CD14-positive monocyte (primary cell): ENCODE results near the gene CNTLN. TPM values are rescaled to one million over a fixed set of nuclear protein-coding genes. Genes with fewer than 3 reads are reported as not detected.

ENCODE experiments used
- DNase-seq, 3 donors: peaks; one replicate each; pipeline ENCODE4 v3.0.0-alpha.2; 2011 to 2022
- H2AFZ ChIP-seq: 2 replicates; pipeline ENCODE4 v1.6.0; 2012; ENCODE audit warnings: mild to moderate bottlenecking, low read depth, low read length, inconsistent platforms; ENCODE audit not compliant: insufficient read depth, poor library complexity, severe bottlenecking
- H3K27ac ChIP-seq, 2 donors: 1 replicate in 1 of 2; 2 replicates in 1 of 2; pipeline ENCODE4 v1.5.1; 2012 to 2013; ENCODE audit warnings: low read length in 2 of 2, control low read depth in 1 of 2, inconsistent platforms in 1 of 2, low read depth in 1 of 2, mild to moderate bottlenecking in 1 of 2
- H3K27me3 ChIP-seq, 2 donors: one replicate each; pipeline versions ENCODE4 v1.6.0 to v1.6.1; 2011 to 2013; ENCODE audit warnings: low read length in 2 of 2; ENCODE audit not compliant: control insufficient read depth in 2 of 2, insufficient read depth in 2 of 2
- H3K36me3 ChIP-seq, 2 donors: replicated peaks in 1 of 2; 1 replicate in 1 of 2; 2 replicates in 1 of 2; pipeline versions ENCODE4 v1.5.1 to v1.6.1; 2012 to 2013; ENCODE audit warnings: low read length in 2 of 2, control low read depth in 1 of 2, inconsistent platforms in 1 of 2, mild to moderate bottlenecking in 1 of 2; ENCODE audit not compliant: insufficient read depth in 2 of 2, control insufficient read depth in 1 of 2
- H3K4me1 ChIP-seq, 2 donors: 1 replicate in 1 of 2; 2 replicates in 1 of 2; pipeline versions ENCODE4 v1.5.1 to v1.6.1; 2012 to 2013; ENCODE audit warnings: low read length in 2 of 2, control low read depth in 1 of 2, inconsistent platforms in 1 of 2, mild to moderate bottlenecking in 1 of 2, moderate library complexity in 1 of 2; ENCODE audit not compliant: insufficient read depth in 2 of 2, control insufficient read depth in 1 of 2
- H3K4me2 ChIP-seq: replicated peaks from 2 replicates; pipeline ENCODE3; 2012; ENCODE audit warnings: low read length, moderate library complexity, mild to moderate bottlenecking; ENCODE audit not compliant: poor library complexity, severe bottlenecking; ENCODE audit errors: extremely low read depth
- H3K4me3 ChIP-seq, 3 experiments: fragments of 200-600 bp in 1 of 3; sonication (generic) in 1 of 3; replicated peaks in 1 of 3; 1 replicate in 2 of 3; 2 replicates in 1 of 3; pipeline ENCODE4 v1.5.1; 2011 to 2013; ENCODE audit warnings: low read length in 3 of 3, mild to moderate bottlenecking in 3 of 3, control low read depth in 2 of 3, low read depth in 2 of 3, inconsistent platforms in 1 of 3, moderate library complexity in 1 of 3
- H3K79me2 ChIP-seq: 2 replicates; pipeline ENCODE4 v1.6.0; 2012; ENCODE audit warnings: mild to moderate bottlenecking, control low read depth, inconsistent platforms, low read length, moderate library complexity; ENCODE audit not compliant: insufficient read depth
- H3K9ac ChIP-seq: 2 replicates; pipeline ENCODE4 v1.6.0; 2017; ENCODE audit warnings: low read length, mild to moderate bottlenecking; ENCODE audit not compliant: insufficient read depth, poor library complexity, severe bottlenecking
- H3K9me3 ChIP-seq, 2 donors: replicated peaks in 1 of 2; 1 replicate in 1 of 2; 2 replicates in 1 of 2; pipeline versions ENCODE4 v1.5.1 to v1.6.1; 2012 to 2013; ENCODE audit warnings: low read length in 2 of 2, control low read depth in 1 of 2; ENCODE audit not compliant: control insufficient read depth in 1 of 2, insufficient read depth in 1 of 2
- H4K20me1 ChIP-seq: 2 replicates; pipeline ENCODE4 v1.6.0; 2012; ENCODE audit warnings: mild to moderate bottlenecking, low read length, control low read depth, moderate library complexity; ENCODE audit not compliant: insufficient read depth
- H3K27ac Mint-ChIP-seq, 7 donors: one replicate each; pipeline ENCODE4 v1.8.0; 2020; ENCODE audit warnings: mild to moderate bottlenecking in 7 of 7, mixed read lengths in 7 of 7, moderate library complexity in 6 of 7, inconsistent platforms in 2 of 7
- H3K27me3 Mint-ChIP-seq, 3 donors: one replicate each; pipeline ENCODE4 v1.8.0; 2021 to 2022; ENCODE audit warnings: low read depth in 3 of 3, mild to moderate bottlenecking in 3 of 3, mixed read lengths in 3 of 3, moderate library complexity in 3 of 3, inconsistent platforms in 1 of 3
- H3K36me3 Mint-ChIP-seq, 2 donors: one replicate each; pipeline ENCODE4 v1.8.0; 2020; ENCODE audit warnings: mixed read lengths in 2 of 2, inconsistent platforms in 1 of 2, mild to moderate bottlenecking in 1 of 2
- H3K4me1 Mint-ChIP-seq: one replicate; pipeline ENCODE4 v1.8.0; 2020; ENCODE audit warnings: mild to moderate bottlenecking, mixed read lengths
- H3K4me3 Mint-ChIP-seq, 2 donors: one replicate each; pipeline ENCODE4 v1.8.0; 2020; ENCODE audit warnings: mild to moderate bottlenecking in 2 of 2, mixed read lengths in 2 of 2, moderate library complexity in 1 of 2
- H3K9me3 Mint-ChIP-seq, 7 donors: one replicate each; pipeline ENCODE4 v1.8.0; 2020 to 2022; ENCODE audit warnings: mixed read lengths in 7 of 7, mild to moderate bottlenecking in 6 of 7, moderate library complexity in 6 of 7, inconsistent platforms in 2 of 7
- WGBS: methylation state at CpG from one replicate; pipeline ENCODE4 v1.1.5; 2013; ENCODE audit warnings: missing lambda C conversion rate; ENCODE audit not compliant: insufficient coverage; 5-methylcytosine and 5-hydroxymethylcytosine counted together
- intact Hi-C, 2 donors: fragments of 100-400 bp; cut with micrococcal nuclease; formaldehyde crosslinking; loops; one replicate each; pipeline versions ENCODE4 v1.15.0 to v1.15.1; 2023
- polyA plus RNA-seq, 3 donors: library from polyadenylated mRNA; depleted of rRNA in 1 of 3; unstranded in 2 of 3; stranded (reverse) in 1 of 3; fragments of 300-500 nt in 2 of 3; fragments of >200 nt in 1 of 3; fragmentation: Illumina TruSeq in 2 of 3; gene quantifications; 1 replicate in 2 of 3; 2 replicates in 1 of 3; pipeline ENCODE4 v1.2.3, GENCODE V29; 2012 to 2021
- TF ChIP-seq, protein P1 (sequence below): fragments of 200-600 bp; IDR thresholded peaks from one replicate; pipeline ENCODE4 v1.8.0; 2022; ENCODE audit warnings: antibody characterized with exemption, mild to moderate bottlenecking

The CNTLN gene
- polyA plus RNA-seq, 3 donors = 2.2 to 5.6 (median 4.0) TPM

DNA sequence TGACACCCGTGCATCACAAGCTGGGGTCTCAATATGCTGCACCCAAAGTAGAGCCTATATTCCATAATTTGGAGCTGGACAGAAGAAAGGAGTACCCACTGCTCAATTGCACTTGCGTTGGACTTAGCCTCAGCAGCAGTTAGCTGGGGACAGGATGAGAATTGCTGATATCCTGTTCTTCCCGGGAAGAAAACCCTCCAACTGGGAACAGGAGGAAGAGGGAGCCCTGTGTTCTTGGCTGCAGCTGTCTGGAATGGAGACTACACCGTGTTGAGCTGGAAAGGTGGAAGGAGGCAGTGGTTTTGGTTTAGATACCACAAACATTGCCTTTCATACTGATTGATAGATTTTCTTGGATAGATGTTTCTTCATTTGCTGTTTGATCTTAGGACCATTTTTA lies 24.6 kb downstream of the CNTLN start:
- Histone ChIP-seq H3K27me3 (no peaks in the 10 kb centered on the region), H2AFZ (no peak overlapping the region), H3K79me2 (peaks cover 24% of the 10 kb centered on the region), H3K9ac (no peak overlapping the region), H3K4me3 (no peak overlapping the region), H3K4me1 (peaks cover 0 to 6% of the 10 kb centered on the region in 2 donors), H3K9me3 (peaks cover 8 to 9% of the 10 kb centered on the region in 2 donors), H4K20me1 (no peaks in the 10 kb centered on the region), H3K36me3 (peaks cover 13 to 23% of the 10 kb centered on the region in 2 donors), H3K4me2 (no peak overlapping the region), H3K27ac (peak overlapping the region in 1 of 2 donors; percentile 36)
- H3K4me3 Mint-ChIP-seq = no peak overlapping the region
- H3K27ac Mint-ChIP-seq = peak overlapping the region in 2 of 7 donors; percentile 56 to 74
- DNase-seq = no peak
- peaks cover 4 to 16% (median 8%) of the 10 kb centered on the region in 7 donors for H3K9me3 Mint-ChIP-seq
- 94% methylated on average over 3 of the region's 4 CpGs for WGBS
- intact Hi-C loops = no loop called here
- peaks cover 0 to 2% (median 0%) of the 10 kb centered on the region in 3 donors for H3K27me3 Mint-ChIP-seq
- H3K4me1 Mint-ChIP-seq = peaks cover 4% of the 10 kb centered on the region
- H3K36me3 Mint-ChIP-seq = peaks cover 32 to 33% of the 10 kb centered on the region in 2 donors
- TF ChIP-seq, protein P1, sequence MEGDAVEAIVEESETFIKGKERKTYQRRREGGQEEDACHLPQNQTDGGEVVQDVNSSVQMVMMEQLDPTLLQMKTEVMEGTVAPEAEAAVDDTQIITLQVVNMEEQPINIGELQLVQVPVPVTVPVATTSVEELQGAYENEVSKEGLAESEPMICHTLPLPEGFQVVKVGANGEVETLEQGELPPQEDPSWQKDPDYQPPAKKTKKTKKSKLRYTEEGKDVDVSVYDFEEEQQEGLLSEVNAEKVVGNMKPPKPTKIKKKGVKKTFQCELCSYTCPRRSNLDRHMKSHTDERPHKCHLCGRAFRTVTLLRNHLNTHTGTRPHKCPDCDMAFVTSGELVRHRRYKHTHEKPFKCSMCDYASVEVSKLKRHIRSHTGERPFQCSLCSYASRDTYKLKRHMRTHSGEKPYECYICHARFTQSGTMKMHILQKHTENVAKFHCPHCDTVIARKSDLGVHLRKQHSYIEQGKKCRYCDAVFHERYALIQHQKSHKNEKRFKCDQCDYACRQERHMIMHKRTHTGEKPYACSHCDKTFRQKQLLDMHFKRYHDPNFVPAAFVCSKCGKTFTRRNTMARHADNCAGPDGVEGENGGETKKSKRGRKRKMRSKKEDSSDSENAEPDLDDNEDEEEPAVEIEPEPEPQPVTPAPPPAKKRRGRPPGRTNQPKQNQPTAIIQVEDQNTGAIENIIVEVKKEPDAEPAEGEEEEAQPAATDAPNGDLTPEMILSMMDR = no peak

DNA sequence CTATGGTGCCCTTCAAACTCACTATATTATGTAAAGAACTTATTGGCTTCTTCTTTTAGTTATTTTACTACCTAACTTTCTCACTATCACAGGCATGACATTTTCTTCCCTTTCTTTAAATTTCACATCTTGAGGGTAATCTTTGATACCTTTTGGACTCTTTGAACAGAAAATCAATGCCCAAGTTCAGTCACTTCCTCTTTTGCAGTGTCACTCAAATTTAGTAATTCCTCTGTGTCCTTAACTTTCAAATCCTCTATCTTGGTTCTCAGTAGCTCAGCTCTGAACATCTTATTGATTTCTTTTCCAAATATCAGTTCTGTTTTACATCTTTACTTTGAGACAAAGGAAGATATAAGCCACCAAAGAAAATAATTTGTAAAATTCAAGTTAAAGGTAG lies 25.5 kb downstream of the CNTLN start:
- peaks cover 24% of the 10 kb centered on the region for H3K79me2 ChIP-seq
- peaks cover 5 to 14% of the 10 kb centered on the region in 2 donors for H3K36me3 ChIP-seq
- intact Hi-C loops = no loop called here
- no peaks in the 10 kb centered on the region for H3K27me3 ChIP-seq
- TF ChIP-seq, protein P1 = no peak
- peaks cover 0 to 6% of the 10 kb centered on the region in 2 donors for H3K4me1 ChIP-seq
- Mint-ChIP-seq H3K4me1 (peaks cover 7% of the 10 kb centered on the region), H3K4me3 (no peak overlapping the region), H3K9me3 (peaks cover 0 to 9% (median 2%) of the 10 kb centered on the region in 7 donors), H3K27ac (no peak overlapping the region), H3K27me3 (peaks cover 0 to 2% (median 0%) of the 10 kb centered on the region in 3 donors), H3K36me3 (peaks cover 24 to 25% of the 10 kb centered on the region in 2 donors)
- no peak overlapping the region for H2AFZ ChIP-seq
- no peak overlapping the region for H3K4me2 ChIP-seq
- peak in 1 of 3 donors; percentile 3 for DNase-seq
- H3K27ac ChIP-seq = no peak overlapping the region
- peaks cover 1 to 2% of the 10 kb centered on the region in 2 donors for H3K9me3 ChIP-seq
- H4K20me1 ChIP-seq = no peaks in the 10 kb centered on the region
- H3K9ac ChIP-seq = no peak overlapping the region
- no peak overlapping the region for H3K4me3 ChIP-seq
